Measurements from ENCODE around the gene IMPG1. TPM values are rescaled to one million over a fixed set of nuclear protein-coding genes. Genes with fewer than 3 reads are reported as not detected.

Gene IMPG1
- total RNA-seq (not detected), total RNA-seq (0 reads per million in 2 donors)

- Mint-ChIP-seq H3K27ac (no peak within 1 kb of the TSS), H3K4me1 (no peaks in the 10 kb centered on the region), H3K36me3 (ENCODE audit: low read depth) (no peaks in the 10 kb centered on the region), H3K4me3 (no peak within 1 kb of the TSS), H3K27me3 (no peaks in the 10 kb centered on the region)
- no peaks in the 10 kb centered on the region for H3K9me3 ChIP-seq (ENCODE audit: control insufficient read depth, low read length, poor library complexity, severe bottlenecking)
- DNase-seq (no peak), ATAC-seq (no peak)
Measured at GRCh38 chr6:76072562-76072961, at the start of gene IMPG1. Gene IMPG1 (minus strand): TSS chr6:76072662. CDS start chr6:76072488, 174 bp downstream.

GRCh38 chr6:76120302-76120701 lies 47.8 kb upstream of the IMPG1 start:
- H3K27ac Mint-ChIP-seq: no peak overlapping the region
- no peaks in the 10 kb centered on the region for H3K36me3 Mint-ChIP-seq (ENCODE audit: low read depth)
- H3K9me3 ChIP-seq (ENCODE audit: control insufficient read depth, low read length, poor library complexity, severe bottlenecking): no peaks in the 10 kb centered on the region
- no peaks in the 10 kb centered on the region for H3K27me3 Mint-ChIP-seq
- no peak overlapping the region for H3K4me3 Mint-ChIP-seq
- ATAC-seq: no peak
- DNase-seq: no peak
- H3K4me1 Mint-ChIP-seq: no peaks in the 10 kb centered on the region

- no peaks in the 10 kb centered on the region for H3K4me1 Mint-ChIP-seq
- H3K27ac Mint-ChIP-seq: no peak overlapping the region
- ATAC-seq: no peak
- no peak overlapping the region for H3K4me3 Mint-ChIP-seq
- H3K9me3 ChIP-seq (ENCODE audit: control insufficient read depth, low read length, poor library complexity, severe bottlenecking): no peaks in the 10 kb centered on the region
- no peak for DNase-seq
- no peaks in the 10 kb centered on the region for H3K27me3 Mint-ChIP-seq
- no peaks in the 10 kb centered on the region for H3K36me3 Mint-ChIP-seq (ENCODE audit: low read depth)
Measured at GRCh38 chr6:76073281-76073680, 819 bp upstream of the IMPG1 start.

- Mint-ChIP-seq H3K36me3 (ENCODE audit: low read depth) (no peaks in the 10 kb centered on the region), H3K27me3 (no peaks in the 10 kb centered on the region), H3K27ac (no peak overlapping the region), H3K4me1 (no peaks in the 10 kb centered on the region), H3K4me3 (no peak overlapping the region)
- H3K9me3 ChIP-seq (ENCODE audit: control insufficient read depth, low read length, poor library complexity, severe bottlenecking): no peaks in the 10 kb centered on the region
- ATAC-seq: no peak
- no peak for DNase-seq
Measured at GRCh38 chr6:76057469-76057868, 15.0 kb downstream of the IMPG1 start.

GRCh38 chr6:76052314-76052713 lies 20.1 kb downstream of the IMPG1 start:
- DNase-seq (no peak), ATAC-seq (no peak)
- Mint-ChIP-seq H3K27me3 (no peaks in the 10 kb centered on the region), H3K36me3 (ENCODE audit: low read depth) (no peaks in the 10 kb centered on the region), H3K27ac (no peak overlapping the region), H3K4me1 (no peaks in the 10 kb centered on the region), H3K4me3 (no peak overlapping the region)
- no peaks in the 10 kb centered on the region for H3K9me3 ChIP-seq (ENCODE audit: control insufficient read depth, low read length, poor library complexity, severe bottlenecking)

GRCh38 chr6:76043690-76044089 lies 28.8 kb downstream of the IMPG1 start:
- H3K4me1 Mint-ChIP-seq: no peaks in the 10 kb centered on the region
- no peaks in the 10 kb centered on the region for H3K27me3 Mint-ChIP-seq
- no peak overlapping the region for H3K27ac Mint-ChIP-seq
- H3K36me3 Mint-ChIP-seq (ENCODE audit: low read depth): no peaks in the 10 kb centered on the region
- H3K4me3 Mint-ChIP-seq: no peak overlapping the region
- DNase-seq (no peak), ATAC-seq (no peak)
- no peaks in the 10 kb centered on the region for H3K9me3 ChIP-seq (ENCODE audit: control insufficient read depth, low read length, poor library complexity, severe bottlenecking)

- DNase-seq: no peak
- Mint-ChIP-seq H3K27ac (no peak overlapping the region), H3K4me3 (no peak overlapping the region), H3K4me1 (no peaks in the 10 kb centered on the region), H3K36me3 (ENCODE audit: low read depth) (no peaks in the 10 kb centered on the region), H3K27me3 (no peaks in the 10 kb centered on the region)
- ATAC-seq: no peak
- no peaks in the 10 kb centered on the region for H3K9me3 ChIP-seq (ENCODE audit: control insufficient read depth, low read length, poor library complexity, severe bottlenecking)
Measured at GRCh38 chr6:76035713-76036112, 36.7 kb downstream of the IMPG1 start.

GRCh38 chr6:76026101-76026500 lies 46.4 kb downstream of the IMPG1 start:
- Mint-ChIP-seq H3K27ac (no peak overlapping the region), H3K4me1 (no peaks in the 10 kb centered on the region), H3K4me3 (no peak overlapping the region), H3K27me3 (no peaks in the 10 kb centered on the region), H3K36me3 (ENCODE audit: low read depth) (no peaks in the 10 kb centered on the region)
- DNase-seq (no peak), ATAC-seq (no peak)
- H3K9me3 ChIP-seq (ENCODE audit: control insufficient read depth, low read length, poor library complexity, severe bottlenecking): no peaks in the 10 kb centered on the region

GRCh38 chr6:76014626-76015530 lies 57.6 kb downstream of the IMPG1 start:
- Mint-ChIP-seq H3K27ac (no peak overlapping the region), H3K4me3 (no peak overlapping the region), H3K27me3 (no peaks in the 10 kb centered on the region), H3K4me1 (no peaks in the 10 kb centered on the region), H3K36me3 (ENCODE audit: low read depth) (no peaks in the 10 kb centered on the region)
- no peaks in the 10 kb centered on the region for H3K9me3 ChIP-seq (ENCODE audit: control insufficient read depth, low read length, poor library complexity, severe bottlenecking)
- DNase-seq (no peak), ATAC-seq (no peak)

GRCh38 chr6:76004202-76004601 lies 68.3 kb downstream of the IMPG1 start:
- Mint-ChIP-seq H3K4me3 (no peak overlapping the region), H3K36me3 (ENCODE audit: low read depth) (no peaks in the 10 kb centered on the region), H3K4me1 (no peaks in the 10 kb centered on the region), H3K27me3 (no peaks in the 10 kb centered on the region), H3K27ac (no peak overlapping the region)
- ATAC-seq (no peak), DNase-seq (no peak)
- H3K9me3 ChIP-seq (ENCODE audit: control insufficient read depth, low read length, poor library complexity, severe bottlenecking): no peaks in the 10 kb centered on the region

GRCh38 chr6:76003686-76004085 lies 68.8 kb downstream of the IMPG1 start:
- H3K4me3 Mint-ChIP-seq: no peak overlapping the region
- H3K27ac Mint-ChIP-seq: no peak overlapping the region

GRCh38 chr6:76003113-76003512 lies 69.3 kb downstream of the IMPG1 start:
- no peak for ATAC-seq

More at GRCh38 chr6:76003686-76004085, 68.8 kb downstream of the IMPG1 start:
- DNase-seq: no peak
- no peaks in the 10 kb centered on the region for H3K27me3 Mint-ChIP-seq
- no peaks in the 10 kb centered on the region for H3K4me1 Mint-ChIP-seq
- no peaks in the 10 kb centered on the region for H3K9me3 ChIP-seq (ENCODE audit: control insufficient read depth, low read length, poor library complexity, severe bottlenecking)
- H3K36me3 Mint-ChIP-seq (ENCODE audit: low read depth): no peaks in the 10 kb centered on the region
- no peak for ATAC-seq

GRCh38 chr6:76000629-76001028 lies 71.8 kb downstream of the IMPG1 start:
- DNase-seq (no peak), ATAC-seq (no peak)
- H3K27ac Mint-ChIP-seq: no peak overlapping the region
- no peaks in the 10 kb centered on the region for H3K9me3 ChIP-seq (ENCODE audit: control insufficient read depth, low read length, poor library complexity, severe bottlenecking)
- H3K36me3 Mint-ChIP-seq (ENCODE audit: low read depth): no peaks in the 10 kb centered on the region
- no peaks in the 10 kb centered on the region for H3K27me3 Mint-ChIP-seq
- no peak overlapping the region for H3K4me3 Mint-ChIP-seq
- no peaks in the 10 kb centered on the region for H3K4me1 Mint-ChIP-seq

More at GRCh38 chr6:76003113-76003512, 69.3 kb downstream of the IMPG1 start:
- Mint-ChIP-seq H3K27ac (no peak overlapping the region), H3K4me1 (no peaks in the 10 kb centered on the region), H3K36me3 (ENCODE audit: low read depth) (no peaks in the 10 kb centered on the region), H3K27me3 (no peaks in the 10 kb centered on the region), H3K4me3 (no peak overlapping the region)
- no peaks in the 10 kb centered on the region for H3K9me3 ChIP-seq (ENCODE audit: control insufficient read depth, low read length, poor library complexity, severe bottlenecking)
- no peak for DNase-seq

- ATAC-seq (no peak), DNase-seq (no peak)
- no peak overlapping the region for H3K27ac Mint-ChIP-seq
- no peaks in the 10 kb centered on the region for H3K27me3 Mint-ChIP-seq
- H3K9me3 ChIP-seq (ENCODE audit: control insufficient read depth, low read length, poor library complexity, severe bottlenecking): no peaks in the 10 kb centered on the region
- no peaks in the 10 kb centered on the region for H3K4me1 Mint-ChIP-seq
- no peaks in the 10 kb centered on the region for H3K36me3 Mint-ChIP-seq (ENCODE audit: low read depth)
- H3K4me3 Mint-ChIP-seq: no peak overlapping the region
Measured at GRCh38 chr6:75997696-75998095, 74.8 kb downstream of the IMPG1 start.
